IMR-90 (cell line): ENCODE data around the gene HOXB8. TPM values are rescaled to one million over a fixed set of nuclear protein-coding genes. Genes with fewer than 3 reads are reported as not detected.

Experiments used
- ATAC-seq: fragments of 200-7000 bp; cut with Tn5 transposase; 2 replicates; pipeline ENCODE4 v1.9.1; 2020; ENCODE audit warnings: low read depth, mild to moderate bottlenecking, moderate library complexity
- BruUV-seq: library from RNA; stranded (reverse); fragments of 400-500 nt; replicated peaks from 2 replicates; lab custom pipeline; 2021; lab: Mats Ljungman, UMichigan
- CTCF ChIA-PET: fragments of 300-600 bp; formaldehyde crosslinking; extraction: SDS; loops from one replicate; lab custom pipeline; 2021; ENCODE audit warnings: antibody characterized with exemption; lab: Yijun Ruan, JAX
- POLR2A ChIA-PET: fragments of 300-600 bp; sonication (Branson Sonifier 250); formaldehyde crosslinking; loops from one replicate; lab custom pipeline; 2022; ENCODE audit warnings: antibody characterized with exemption; ENCODE audit not compliant: unreplicated experiment; lab: Charles Lee
- DNase-seq: peaks from one replicate; pipeline ENCODE4 v3.0.0; 2013
- H2AFZ ChIP-seq: replicated peaks from 2 replicates; pipeline ENCODE3; 2013; ENCODE audit warnings: low read length, mild to moderate bottlenecking; ENCODE audit not compliant: poor library complexity
- H2AK5ac ChIP-seq: 2 replicates; pipeline ENCODE4 v1.6.1; 2013; ENCODE audit warnings: low read depth, low read length, inconsistent platforms
- H2AK9ac ChIP-seq: replicated peaks from 2 replicates; pipeline ENCODE3; 2013; ENCODE audit warnings: mild to moderate bottlenecking, low read depth, low read length, moderate library complexity; ENCODE audit not compliant: poor library complexity
- H2BK120ac ChIP-seq: 2 replicates; pipeline ENCODE4 v1.6.1; 2013; ENCODE audit warnings: low read depth, low read length, inconsistent platforms
- H2BK15ac ChIP-seq: 3 replicates; pipeline ENCODE4 v1.6.1; 2013; ENCODE audit warnings: low read depth, low read length, inconsistent platforms
- H2BK20ac ChIP-seq: 2 replicates; pipeline ENCODE4 v1.6.1; 2013; ENCODE audit warnings: low read depth, mild to moderate bottlenecking, inconsistent platforms, low read length, moderate library complexity
- H2BK5ac ChIP-seq: 2 replicates; pipeline ENCODE4 v1.6.1; 2013; ENCODE audit warnings: mild to moderate bottlenecking, low read depth, low read length, inconsistent platforms; ENCODE audit not compliant: poor library complexity, severe bottlenecking
- H3K14ac ChIP-seq: replicated peaks from 2 replicates; pipeline ENCODE4 v1.6.1; 2013; ENCODE audit warnings: low read depth, low read length, inconsistent platforms
- H3K18ac ChIP-seq: 2 replicates; pipeline ENCODE4 v1.6.1; 2013; ENCODE audit warnings: low read depth, low read length, control low read depth
- H3K23ac ChIP-seq: 2 replicates; pipeline ENCODE4 v1.6.1; 2013; ENCODE audit warnings: low read depth, low read length, inconsistent platforms
- H3K27ac ChIP-seq: 2 replicates; pipeline ENCODE4 v1.5.1; 2013; ENCODE audit warnings: mild to moderate bottlenecking, control low read depth, low read length; ENCODE audit not compliant: insufficient read depth
- H3K27me3 ChIP-seq: 2 replicates; pipeline ENCODE4 v1.6.1; 2013; ENCODE audit warnings: low read length; ENCODE audit not compliant: control insufficient read depth, insufficient read depth
- H3K36me3 ChIP-seq: 2 replicates; pipeline ENCODE4 v1.6.1; 2013; ENCODE audit warnings: low read length, mixed read lengths; ENCODE audit not compliant: control insufficient read depth, insufficient read depth
- H3K4ac ChIP-seq: 2 replicates; pipeline ENCODE4 v1.6.1; 2013; ENCODE audit warnings: low read depth, low read length, inconsistent platforms
- H3K4me1 ChIP-seq: 2 replicates; pipeline ENCODE4 v1.6.1; 2013; ENCODE audit warnings: low read length, mixed read lengths; ENCODE audit not compliant: control insufficient read depth, insufficient read depth
- H3K4me2 ChIP-seq: 2 replicates; pipeline ENCODE4 v1.6.1; 2013; ENCODE audit warnings: low read depth, mild to moderate bottlenecking, control low read depth, low read length, moderate library complexity
- H3K4me3 ChIP-seq: 2 replicates; pipeline ENCODE4 v1.5.1; 2013; ENCODE audit warnings: low read depth, mild to moderate bottlenecking, control low read depth, low read length, moderate library complexity; ENCODE audit not compliant: insufficient read depth
- H3K56ac ChIP-seq: 2 replicates; pipeline ENCODE4 v1.6.1; 2013; ENCODE audit warnings: low read length, inconsistent platforms; ENCODE audit not compliant: insufficient read depth; ENCODE audit errors: extremely low read depth
- H3K79me1 ChIP-seq, 2 experiments: 2 replicates each; pipeline ENCODE4 v1.6.1; 2013; ENCODE audit warnings: low read length in 2 of 2, inconsistent platforms in 1 of 2, low read depth in 1 of 2
- H3K9ac ChIP-seq: 2 replicates; pipeline ENCODE4 v1.6.1; 2013; ENCODE audit warnings: low read depth, low read length, control low read depth
- H3K9me1 ChIP-seq: 2 replicates; pipeline ENCODE4 v1.6.1; 2013; ENCODE audit warnings: low read length, inconsistent platforms; ENCODE audit not compliant: insufficient read depth
- H3K9me3 ChIP-seq: 2 replicates; pipeline ENCODE4 v1.6.1; 2013; ENCODE audit warnings: low read length; ENCODE audit not compliant: control insufficient read depth, insufficient read depth
- H4K20me1 ChIP-seq: 2 replicates; pipeline ENCODE4 v1.6.1; 2013; ENCODE audit warnings: low read length, inconsistent platforms; ENCODE audit not compliant: insufficient read depth
- H4K5ac ChIP-seq: 2 replicates; pipeline ENCODE4 v1.6.1; 2013; ENCODE audit warnings: mild to moderate bottlenecking, low read depth, low read length, control low read depth
- H4K8ac ChIP-seq, 2 experiments: 2 replicates each; pipeline ENCODE4 v1.6.1; 2013; ENCODE audit warnings: low read depth in 2 of 2, low read length in 2 of 2, control low read depth in 1 of 2, inconsistent platforms in 1 of 2
- H4K91ac ChIP-seq: 2 replicates; pipeline ENCODE4 v1.6.1; 2013; ENCODE audit warnings: low read depth, low read length, inconsistent platforms; ENCODE audit not compliant: insufficient read depth
- CHD1 ChIP-seq: IDR thresholded peaks from 2 replicates; pipeline ENCODE4 v1.6.1; 2012; ENCODE audit warnings: low read depth, low read length, improper control_type of control experiment
- FOS ChIP-seq: fragments of 150-350 bp; IDR thresholded peaks from 2 replicates; pipeline ENCODE4 v1.6.1; 2016; ENCODE audit warnings: low read depth, low read length
- MAFK ChIP-seq: IDR thresholded peaks from 2 replicates; pipeline ENCODE4 v1.6.1; 2012; ENCODE audit warnings: low read depth, low read length, improper control_type of control experiment
- MXI1 ChIP-seq: IDR thresholded peaks from 2 replicates; pipeline ENCODE4 v1.6.1; 2012; ENCODE audit warnings: low read depth, mild to moderate bottlenecking, low read length, moderate library complexity, borderline replicate concordance
- NFE2L2 ChIP-seq: fragments of 150-350 bp; IDR thresholded peaks from 2 replicates; pipeline ENCODE4 v1.6.1; 2016; ENCODE audit warnings: low read depth, mild to moderate bottlenecking, low read length
- RFX5 ChIP-seq: IDR thresholded peaks from 2 replicates; pipeline ENCODE4 v1.8.0; 2012; ENCODE audit warnings: low read depth, mild to moderate bottlenecking, low read length, moderate library complexity
- USF2 ChIP-seq: fragments of 150-350 bp; IDR thresholded peaks from 2 replicates; pipeline ENCODE4 v1.6.1; 2017; ENCODE audit warnings: mild to moderate bottlenecking, antibody characterized with exemption, low read length, low read depth
- dilution Hi-C: fragments of 300-500 bp; cut with HindIII; formaldehyde crosslinking; loops from one replicate; pipeline ENCODE4 v1.14.3; 2018; ENCODE audit warnings: low sequenced_read_pairs; ENCODE audit not compliant: unreplicated experiment
- in situ Hi-C: fragments of 300-500 bp; cut with MboI; formaldehyde crosslinking; loops from 3 replicates; pipeline ENCODE4 v1.14.3; 2019; ENCODE audit warnings: low sequenced_read_pairs, inconsistent platforms, mixed read lengths
- intact Hi-C: fragments of 100-400 bp; cut with micrococcal nuclease; formaldehyde crosslinking; loops from 2 replicates; pipeline ENCODE4 v1.10.0; 2022
- polyA plus RNA-seq, 3 experiments: library from polyadenylated mRNA; depleted of rRNA; stranded (reverse); fragments of >200 nt; gene quantifications; 2 replicates each; pipeline ENCODE4 v1.2.3, GENCODE V29; 2012; ENCODE audit warnings: low replicate concordance in 1 of 3
- total RNA-seq: library from RNA; depleted of rRNA; stranded (reverse); fragments of >200 nt; gene quantifications from 2 replicates; pipeline ENCODE4 v1.2.3, GENCODE V29; 2012

HOXB8 gene
- total and polyA plus RNA-seq, 2 of the 4 experiments (the other 2 are of a cell fraction) = 0.54 to 5.3 TPM

- Histone ChIP-seq H3K4me3 (no peak overlapping the region), H3K14ac (no peak overlapping the region), H4K5ac (no peak overlapping the region), H3K36me3 (no peaks in the 10 kb centered on the region), H4K20me1 (no peaks in the 10 kb centered on the region), H2AFZ (no peak overlapping the region), H3K9me1 (no peaks in the 10 kb centered on the region), H2BK20ac (no peak overlapping the region), H3K27ac (no peak overlapping the region), H2AK9ac (no peak overlapping the region), H3K27me3 (peaks cover 95% of the 10 kb centered on the region), H3K4me1 (no peaks in the 10 kb centered on the region), H3K79me1 (no peaks in the 10 kb centered on the region), H2BK120ac (no peak overlapping the region), H3K23ac (no peak overlapping the region), H3K9me3 (peaks cover 11% of the 10 kb centered on the region), H4K91ac (no peak overlapping the region), H3K4ac (no peak overlapping the region), H3K56ac (no peak overlapping the region), H3K9ac (no peak overlapping the region), H2BK5ac (no peak overlapping the region), H3K18ac (no peak overlapping the region), H2BK15ac (no peak overlapping the region), H4K8ac (no peak overlapping the region), H3K4me2 (no peak overlapping the region), H2AK5ac (no peak overlapping the region)
- TF ChIP-seq MAFK = no peak
- no peak for TF ChIP-seq USF2
- TF ChIP-seq MXI1 = no peak
- no peak for TF ChIP-seq RFX5
- TF ChIP-seq CHD1 = no peak
- TF ChIP-seq NFE2L2 = no peak
- TF ChIP-seq FOS = no peak
- intact Hi-C loops = no loop called here
- in situ Hi-C loops = loop anchor here (10.0 kb wide), 1 partner anchor 61 kb away; no protein-coding TSS in a partner anchor
- DNase-seq (no peak), ATAC-seq (no peak)
- BruUV-seq = no TSS peak
- POLR2A ChIA-PET = no interaction called here
- CTCF ChIA-PET = no interaction called here
- dilution Hi-C loops = no loop called here
Measured at GRCh38 chr17:48643697-48644012, 28.6 kb upstream of the HOXB8 start.
